GM20000 (cell line): Measurements from ENCODE around the gene WASHC2A.
A peak's percentile ranks its signal among the peaks of the same experiment; 100 is the strongest.
"Not testable (repeated sequence)": the region's sequence is repeated elsewhere in the genome, so short reads cannot be mapped to it uniquely, and the experiment has no call there.

ENCODE experiments used
- DNase-seq: peaks from one replicate; pipeline ENCODE4 v3.0.0; 2012; ENCODE audit warnings: low spot score
- CTCF ChIP-seq: IDR thresholded peaks from 2 replicates; pipeline ENCODE4 v1.5.1; 2012; ENCODE audit warnings: mild to moderate bottlenecking, control low read depth; ENCODE audit errors: extremely low read depth, missing control alignments

WASHC2A gene

GRCh38 chr10:50098645-50099044 is 30.9 kb downstream of the WASHC2A start:
- DNase-seq: not testable (repeated sequence)

- not testable (repeated sequence) for DNase-seq
Measured at GRCh38 chr10:50101139-50101582, 33.4 kb downstream of the WASHC2A start.

GRCh38 chr10:50101747-50102146 is 34.0 kb downstream of the WASHC2A start:
- DNase-seq: not testable (repeated sequence)

- peak; percentile 9 for DNase-seq
Measured at GRCh38 chr10:50102267-50102666, 34.5 kb downstream of the WASHC2A start.

GRCh38 chr10:50108999-50109698 is 41.4 kb downstream of the WASHC2A start:
- not testable (repeated sequence) for DNase-seq

- DNase-seq: not testable (repeated sequence)
Measured at GRCh38 chr10:50112419-50113112, 44.8 kb downstream of the WASHC2A start.

- DNase-seq: not testable (repeated sequence)
Measured at GRCh38 chr10:50126765-50127164, 59.0 kb downstream of the WASHC2A start.

- not testable (repeated sequence) for DNase-seq
Measured at GRCh38 chr10:50127770-50128292, 60.1 kb downstream of the WASHC2A start.

GRCh38 chr10:50131245-50131965 is 63.7 kb downstream of the WASHC2A start:
- not testable (repeated sequence) for DNase-seq

- DNase-seq: not testable (repeated sequence)
Measured at GRCh38 chr10:50132322-50132721, 64.6 kb downstream of the WASHC2A start.

GRCh38 chr10:50132841-50133240 is 65.1 kb downstream of the WASHC2A start:
- not testable (repeated sequence) for DNase-seq

- DNase-seq: not testable (repeated sequence)
Measured at GRCh38 chr10:50143512-50144174, 75.9 kb downstream of the WASHC2A start.

- not testable (repeated sequence) for DNase-seq
Measured at GRCh38 chr10:50145575-50145974, 77.8 kb downstream of the WASHC2A start.

GRCh38 chr10:50152792-50153272 is 85.1 kb downstream of the WASHC2A start:
- no peak for DNase-seq
- no peak for TF ChIP-seq CTCF

- not testable (repeated sequence) for DNase-seq
Measured at GRCh38 chr10:50157868-50158267, 90.1 kb downstream of the WASHC2A start.

- DNase-seq: not testable (repeated sequence)
Measured at GRCh38 chr10:50159856-50160255, 92.1 kb downstream of the WASHC2A start.

GRCh38 chr10:50165038-50165437 is 97.3 kb downstream of the WASHC2A start:
- not testable (repeated sequence) for DNase-seq

GRCh38 chr10:50167833-50168232 is 100.1 kb downstream of the WASHC2A start:
- DNase-seq: not testable (repeated sequence)

- not testable (repeated sequence) for DNase-seq
Measured at GRCh38 chr10:50169506-50169905, 101.8 kb downstream of the WASHC2A start.
